GM23248 (cell line): ENCODE results near the gene JARID2.
"Not testable (repeated sequence)": the region's sequence is repeated elsewhere in the genome, so short reads cannot be mapped to it uniquely, and the experiment has no call there.

ENCODE experiments used
- EZH2 ChIP-seq: fragments of 200-600 bp; sonication (generic); IDR thresholded peaks from 2 replicates; pipeline ENCODE4 v1.6.1; 2018; ENCODE audit warnings: antibody characterized with exemption, mild to moderate bottlenecking; ENCODE audit not compliant: insufficient read depth, poor library complexity, severe bottlenecking
- EZH2phosphoT487 ChIP-seq: fragments of 200-600 bp; sonication (generic); IDR thresholded peaks from 2 replicates; pipeline ENCODE4 v1.6.1; 2018; ENCODE audit warnings: antibody characterized with exemption, moderate library complexity, mild to moderate bottlenecking, low read depth; ENCODE audit not compliant: insufficient read depth

- TF ChIP-seq EZH2, EZH2phosphoT487: not testable (repeated sequence)
Observed at GRCh38 chr6:15415622-15416021, 169.8 kb downstream of the JARID2 start.
